Sigmoid colon (tissue), 4 donors: ENCODE data around the gene SEMA4C.

Experiments
- CTCF ChIP-seq, 4 experiments: fragments of 450-650 bp in 3 of 4; fragments of 200-600 bp in 1 of 4; IDR thresholded peaks; one replicate each; pipeline ENCODE4 v1.5.1; 2016 to 2019; ENCODE audit warnings: antibody characterized with exemption in 4 of 4, mild to moderate bottlenecking in 3 of 4, moderate library complexity in 2 of 4
- POLR2A ChIP-seq, 2 donors: fragments of 450-650 bp; IDR thresholded peaks; one replicate each; pipeline ENCODE4 v1.6.1; 2016; ENCODE audit warnings: antibody characterized with exemption in 2 of 2, mild to moderate bottlenecking in 2 of 2, moderate library complexity in 2 of 2
- POLR2AphosphoS5 ChIP-seq, 4 donors: sonication (generic); formaldehyde crosslinking; IDR thresholded peaks; one replicate each; pipeline ENCODE4 v1.6.1; 2017; ENCODE audit warnings: antibody characterized with exemption in 4 of 4

GRCh38 chr2:96828436-96828835 lies 41.4 kb downstream of the SEMA4C start:
- TF ChIP-seq POLR2A (IDR thresholded peaks at IDR 0.05) = no peak
- TF ChIP-seq CTCF (IDR thresholded peaks at IDR 0.05) = no peak
- no peak for TF ChIP-seq POLR2AphosphoS5 (IDR thresholded peaks at IDR 0.05)
